ENCODE results near the gene NR1I3. TPM values are rescaled to one million over a fixed set of nuclear protein-coding genes. Genes with fewer than 3 reads are reported as not detected.

Gene NR1I3
- polyA plus RNA-seq, 3 donors from 2014 or later = not detected

GRCh38 chr1:161201836-161202712, 35.9 kb downstream of the NR1I3 start, which contains the start of gene NDUFS2:
TSS of gene NDUFS2 (plus strand) at chr1:161202367. CDS start at chr1:161202386, 19 bp downstream.
- Mint-ChIP-seq H3K9me3 (no peaks in the 10 kb centered on the region), H3K4me1 (peaks cover 64 to 67% of the 10 kb centered on the region in 2 donors), H3K36me3 (peaks cover 6 to 27% (median 13%) of the 10 kb centered on the region in 3 donors), H3K4me3 (peak within 1 kb of the TSS; percentile 94 to 96 (median 94)), H3K27me3 (ENCODE audit: low read depth in 3 of 3) (peaks cover 0 to 8% (median 5%) of the 10 kb centered on the region in 3 donors), H3K27ac (peak within 1 kb of the TSS; percentile 96 to 98 (median 98))
- peak; percentile 93 to 95 (median 94) for DNase-seq

- Mint-ChIP-seq H3K4me1 (peaks cover 62 to 73% of the 10 kb centered on the region in 2 donors), H3K9me3 (no peaks in the 10 kb centered on the region), H3K27me3 (ENCODE audit: low read depth in 3 of 3) (peaks cover 0 to 8% (median 5%) of the 10 kb centered on the region in 3 donors), H3K4me3 (peak overlapping the region; percentile 94 to 96 (median 94)), H3K36me3 (peaks cover 6 to 20% (median 10%) of the 10 kb centered on the region in 3 donors), H3K27ac (peak overlapping the region; percentile 96 to 98 (median 98))
- no peak for DNase-seq
These were observed 36.8 kb downstream of the NR1I3 start for GRCh38 chr1:161200992-161201835.

GRCh38 chr1:161200421-161200991, 37.5 kb downstream of the NR1I3 start:
- peak overlapping the region in 4 of 5 donors; percentile 3 to 94 (median 48) for H3K4me3 Mint-ChIP-seq
- DNase-seq = no peak
- H3K27me3 Mint-ChIP-seq (ENCODE audit: low read depth in 3 of 3) = peaks cover 0 to 8% (median 5%) of the 10 kb centered on the region in 3 donors
- H3K9me3 Mint-ChIP-seq = no peaks in the 10 kb centered on the region
- H3K27ac Mint-ChIP-seq = peak overlapping the region; percentile 83 to 98 (median 96)
- H3K4me1 Mint-ChIP-seq = peaks cover 62 to 75% of the 10 kb centered on the region in 2 donors
- H3K36me3 Mint-ChIP-seq = peaks cover 6 to 14% (median 7%) of the 10 kb centered on the region in 3 donors

GRCh38 chr1:161199506-161200139, 38.4 kb downstream of the NR1I3 start:
- DNase-seq = no peak
- Mint-ChIP-seq H3K4me3 (peak overlapping the region in 2 of 5 donors; percentile 5 to 44), H3K27ac (peak overlapping the region in 4 of 6 donors; percentile 83 to 98 (median 96)), H3K36me3 (peaks cover 6 to 10% (median 7%) of the 10 kb centered on the region in 3 donors), H3K4me1 (peaks cover 63 to 76% of the 10 kb centered on the region in 2 donors), H3K27me3 (ENCODE audit: low read depth in 3 of 3) (peaks cover 0 to 8% (median 5%) of the 10 kb centered on the region in 3 donors), H3K9me3 (no peaks in the 10 kb centered on the region)

GRCh38 chr1:161198897-161199431, 39.0 kb downstream of the NR1I3 start, which contains the start of gene ADAMTS4:
TSS of gene ADAMTS4 (minus strand) at chr1:161199054. CDS start at chr1:161198627, 427 bp downstream.
- Mint-ChIP-seq H3K27me3 (ENCODE audit: low read depth in 3 of 3) (peaks cover 0 to 8% (median 5%) of the 10 kb centered on the region in 3 donors), H3K36me3 (peaks cover 0 to 4% (median under 1%) of the 10 kb centered on the region in 3 donors), H3K4me3 (peak within 1 kb of the TSS in 2 of 5 donors; percentile 5 to 44), H3K4me1 (peaks cover 63 to 75% of the 10 kb centered on the region in 2 donors), H3K27ac (peak within 1 kb of the TSS in 3 of 6 donors; percentile 20 to 96 (median 41)), H3K9me3 (no peaks in the 10 kb centered on the region)
- DNase-seq = no peak

GRCh38 chr1:161198194-161198896, 39.7 kb downstream of the NR1I3 start:
- H3K9me3 Mint-ChIP-seq = no peaks in the 10 kb centered on the region
- H3K4me3 Mint-ChIP-seq = no peak overlapping the region
- peak overlapping the region in 1 of 6 donors; percentile 41 for H3K27ac Mint-ChIP-seq
- H3K36me3 Mint-ChIP-seq = peaks cover 0 to 3% (median 0%) of the 10 kb centered on the region in 3 donors
- peaks cover 63 to 73% of the 10 kb centered on the region in 2 donors for H3K4me1 Mint-ChIP-seq
- H3K27me3 Mint-ChIP-seq (ENCODE audit: low read depth in 3 of 3) = peaks cover 0 to 8% (median 5%) of the 10 kb centered on the region in 3 donors
- DNase-seq = no peak

- Mint-ChIP-seq H3K4me3 (no peak overlapping the region), H3K27ac (peak overlapping the region in 1 of 6 donors; percentile 31), H3K36me3 (peaks cover 0 to 3% (median 0%) of the 10 kb centered on the region in 3 donors), H3K4me1 (peaks cover 63 to 75% of the 10 kb centered on the region in 2 donors), H3K27me3 (ENCODE audit: low read depth in 3 of 3) (peaks cover 0 to 8% (median 5%) of the 10 kb centered on the region in 3 donors), H3K9me3 (no peaks in the 10 kb centered on the region)
- DNase-seq = no peak
These were observed 40.3 kb downstream of the NR1I3 start for GRCh38 chr1:161197560-161198193.

- no peak for DNase-seq
- Mint-ChIP-seq H3K4me3 (no peak overlapping the region), H3K36me3 (peaks cover 0 to 3% (median 0%) of the 10 kb centered on the region in 3 donors), H3K27ac (peak overlapping the region in 3 of 6 donors; percentile 16 to 87 (median 31)), H3K9me3 (no peaks in the 10 kb centered on the region), H3K4me1 (peaks cover 63 to 75% of the 10 kb centered on the region in 2 donors), H3K27me3 (ENCODE audit: low read depth in 3 of 3) (peaks cover 0 to 7% (median 4%) of the 10 kb centered on the region in 3 donors)
These were observed 41.2 kb downstream of the NR1I3 start for GRCh38 chr1:161196521-161197451.

GRCh38 chr1:161196111-161196510, 41.9 kb downstream of the NR1I3 start:
- no peaks in the 10 kb centered on the region for H3K9me3 Mint-ChIP-seq
- H3K27ac Mint-ChIP-seq = peak overlapping the region; percentile 12 to 97 (median 79)

GRCh38 chr1:161195171-161195570, 42.8 kb downstream of the NR1I3 start:
- Mint-ChIP-seq H3K36me3 (peaks cover 0 to 3% (median 0%) of the 10 kb centered on the region in 3 donors), H3K27me3 (ENCODE audit: low read depth in 3 of 3) (peaks cover 0 to 6% (median 2%) of the 10 kb centered on the region in 3 donors), H3K27ac (peak overlapping the region; percentile 87 to 97 (median 94)), H3K4me3 (peak overlapping the region; percentile 53 to 87 (median 84)), H3K4me1 (peaks cover 47 to 64% of the 10 kb centered on the region in 2 donors), H3K9me3 (no peaks in the 10 kb centered on the region)
- DNase-seq = peak; percentile 32 to 39 (median 33)

More at GRCh38 chr1:161196111-161196510, 41.9 kb downstream of the NR1I3 start:
- no peak for DNase-seq
- Mint-ChIP-seq H3K4me3 (peak overlapping the region in 1 of 5 donors; percentile 51), H3K4me1 (peaks cover 57 to 71% of the 10 kb centered on the region in 2 donors), H3K27me3 (ENCODE audit: low read depth in 3 of 3) (peaks cover 0 to 6% (median 4%) of the 10 kb centered on the region in 3 donors), H3K36me3 (peaks cover 0 to 3% (median 0%) of the 10 kb centered on the region in 3 donors)
